Endodermal cell (in vitro differentiated cells): ENCODE data around the gene CDKN1A. TPM values are rescaled to one million over a fixed set of nuclear protein-coding genes. Genes with fewer than 3 reads are reported as not detected.

ENCODE experiments used
- DNase-seq: peaks from one replicate; pipeline ENCODE4 v3.0.0-alpha.2; 2017
- H3K27ac ChIP-seq: 2 replicates; pipeline ENCODE4 v1.5.1; 2013; ENCODE audit warnings: mild to moderate bottlenecking, low read depth, low read length, moderate library complexity
- H3K27me3 ChIP-seq: 2 replicates; pipeline ENCODE4 v1.6.1; 2013; ENCODE audit warnings: mild to moderate bottlenecking, low read length, moderate library complexity; ENCODE audit not compliant: insufficient read depth, control insufficient read depth, poor library complexity, severe bottlenecking
- H3K36me3 ChIP-seq: 2 replicates; pipeline ENCODE4 v1.7.0; 2013; ENCODE audit warnings: mild to moderate bottlenecking, low read length, moderate library complexity; ENCODE audit not compliant: control insufficient read depth, insufficient read depth
- H3K4me1 ChIP-seq: one replicate; pipeline ENCODE4 v1.7.0; 2013; ENCODE audit warnings: low read length; ENCODE audit not compliant: control insufficient read depth, insufficient read depth
- H3K4me3 ChIP-seq: 2 replicates; pipeline ENCODE4 v1.5.1; 2013; ENCODE audit warnings: mild to moderate bottlenecking, low read length, moderate library complexity
- H3K9ac ChIP-seq: 2 replicates; pipeline ENCODE4 v1.6.1; 2013; ENCODE audit warnings: mild to moderate bottlenecking, low read length, moderate library complexity; ENCODE audit not compliant: poor library complexity, severe bottlenecking; ENCODE audit errors: extremely low read depth
- H3K9me3 ChIP-seq: 2 replicates; pipeline ENCODE4 v1.6.1; 2013; ENCODE audit warnings: mild to moderate bottlenecking, low read length, moderate library complexity; ENCODE audit not compliant: control insufficient read depth
- H3K27ac Mint-ChIP-seq: 2 replicates; pipeline ENCODE4 v1.8.0; 2020; ENCODE audit warnings: mixed read lengths
- H3K27me3 Mint-ChIP-seq: 2 replicates; pipeline ENCODE4 v1.8.0; 2021; ENCODE audit warnings: mild to moderate bottlenecking, mixed read lengths; ENCODE audit not compliant: insufficient read depth
- H3K36me3 Mint-ChIP-seq: 2 replicates; pipeline ENCODE4 v1.8.0; 2020; ENCODE audit warnings: low read depth, mixed read lengths
- H3K4me1 Mint-ChIP-seq: 2 replicates; pipeline ENCODE4 v1.8.0; 2020; ENCODE audit warnings: mixed read lengths
- H3K4me3 Mint-ChIP-seq: 2 replicates; pipeline ENCODE4 v1.8.0; 2020; ENCODE audit warnings: mild to moderate bottlenecking, moderate library complexity, mixed read lengths
- H3K9me3 Mint-ChIP-seq: 2 replicates; pipeline ENCODE4 v1.8.0; 2020; ENCODE audit warnings: mild to moderate bottlenecking, mixed read lengths
- WGBS, 2 experiments: methylation state at CpG; one replicate each; pipeline versions ENCODE4 v1.1.5 to v1.1.7; 2013; ENCODE audit warnings: missing lambda C conversion rate in 2 of 2, mixed read lengths in 1 of 2; ENCODE audit not compliant: insufficient coverage in 1 of 2, insufficient read length in 1 of 2; 5-methylcytosine and 5-hydroxymethylcytosine counted together
- total RNA-seq, 2 donors: library from RNA; stranded (reverse); fragmentation: NEBNext Ultra II Directional in 1 of 2; extraction: Animal tissue kit (Norgen Biotek cat#: 25700) in 1 of 2; gene quantifications; 2 replicates in 1 of 2; 3 replicates in 1 of 2; pipeline ENCODE4 v1.2.1, GENCODE V29; 2021
- TF ChIP-seq, protein P1 (sequence below): fragments of 200-600 bp; sonication (generic); conservative IDR thresholded peaks from 2 replicates; pipeline ENCODE4 v1.5.0; 2021; ENCODE audit warnings: antibody characterized with exemption, mild to moderate bottlenecking

CDKN1A gene
- total RNA-seq, 2 donors from 2014 or later: 1.9 to 3.7 TPM

GRCh38 chr6:36668591-36668990 is 9.9 kb upstream of the CDKN1A start:
- peaks cover 5% of the 10 kb centered on the region for H3K4me1 ChIP-seq
- Mint-ChIP-seq H3K9me3 (peaks cover 2% of the 10 kb centered on the region), H3K27ac (no peak overlapping the region), H3K27me3 (peaks cover 1% of the 10 kb centered on the region), H3K4me3 (no peak overlapping the region), H3K36me3 (no peaks in the 10 kb centered on the region), H3K4me1 (peaks cover 12% of the 10 kb centered on the region)
- no peak overlapping the region for H3K27ac ChIP-seq
- no peaks in the 10 kb centered on the region for H3K27me3 ChIP-seq
- no peak for DNase-seq
- H3K9ac ChIP-seq: no peak overlapping the region
- TF ChIP-seq, protein P1, sequence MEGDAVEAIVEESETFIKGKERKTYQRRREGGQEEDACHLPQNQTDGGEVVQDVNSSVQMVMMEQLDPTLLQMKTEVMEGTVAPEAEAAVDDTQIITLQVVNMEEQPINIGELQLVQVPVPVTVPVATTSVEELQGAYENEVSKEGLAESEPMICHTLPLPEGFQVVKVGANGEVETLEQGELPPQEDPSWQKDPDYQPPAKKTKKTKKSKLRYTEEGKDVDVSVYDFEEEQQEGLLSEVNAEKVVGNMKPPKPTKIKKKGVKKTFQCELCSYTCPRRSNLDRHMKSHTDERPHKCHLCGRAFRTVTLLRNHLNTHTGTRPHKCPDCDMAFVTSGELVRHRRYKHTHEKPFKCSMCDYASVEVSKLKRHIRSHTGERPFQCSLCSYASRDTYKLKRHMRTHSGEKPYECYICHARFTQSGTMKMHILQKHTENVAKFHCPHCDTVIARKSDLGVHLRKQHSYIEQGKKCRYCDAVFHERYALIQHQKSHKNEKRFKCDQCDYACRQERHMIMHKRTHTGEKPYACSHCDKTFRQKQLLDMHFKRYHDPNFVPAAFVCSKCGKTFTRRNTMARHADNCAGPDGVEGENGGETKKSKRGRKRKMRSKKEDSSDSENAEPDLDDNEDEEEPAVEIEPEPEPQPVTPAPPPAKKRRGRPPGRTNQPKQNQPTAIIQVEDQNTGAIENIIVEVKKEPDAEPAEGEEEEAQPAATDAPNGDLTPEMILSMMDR: no peak
- H3K36me3 ChIP-seq: no peaks in the 10 kb centered on the region
- no peaks in the 10 kb centered on the region for H3K9me3 ChIP-seq
- no peak overlapping the region for H3K4me3 ChIP-seq
- 91 to 95% methylated on average over 6 to 7 of the region's 7 CpGs for WGBS, 2 experiments

DNA sequence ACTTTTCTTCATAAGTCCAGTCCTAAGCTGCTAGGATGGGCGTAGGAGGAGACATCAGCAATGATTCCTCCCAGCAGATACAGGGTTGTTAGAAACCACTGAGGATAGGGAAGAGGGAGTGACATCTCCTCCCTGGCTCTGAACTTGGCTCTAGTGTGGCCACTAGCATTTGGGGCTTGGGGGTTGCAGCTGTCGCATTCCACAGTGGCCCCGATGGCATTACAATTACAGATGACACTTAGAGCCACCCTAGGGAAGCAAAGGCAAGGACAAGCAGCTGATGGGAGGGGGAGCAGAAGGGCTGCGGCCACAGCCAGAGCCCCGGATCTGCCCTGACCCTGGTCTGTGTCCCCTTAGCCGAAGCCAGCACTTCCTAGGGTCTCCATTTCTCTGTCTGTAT is 9.5 kb upstream of the CDKN1A start:
- 79 to 92% methylated on average over 2 to 6 of the region's 6 CpGs for WGBS, 2 experiments
- Histone ChIP-seq H3K9ac (no peak overlapping the region), H3K4me1 (peaks cover 5% of the 10 kb centered on the region), H3K4me3 (no peak overlapping the region), H3K27me3 (no peaks in the 10 kb centered on the region), H3K36me3 (no peaks in the 10 kb centered on the region), H3K27ac (no peak overlapping the region), H3K9me3 (no peaks in the 10 kb centered on the region)
- Mint-ChIP-seq H3K4me3 (no peak overlapping the region), H3K27me3 (peaks cover 5% of the 10 kb centered on the region), H3K9me3 (peaks cover 2% of the 10 kb centered on the region), H3K27ac (no peak overlapping the region), H3K36me3 (no peaks in the 10 kb centered on the region), H3K4me1 (peaks cover 12% of the 10 kb centered on the region)
- no peak for DNase-seq
- TF ChIP-seq, protein P1: no peak

- Histone ChIP-seq H3K27ac (no peak overlapping the region), H3K36me3 (no peaks in the 10 kb centered on the region), H3K27me3 (no peaks in the 10 kb centered on the region), H3K9ac (no peak overlapping the region), H3K9me3 (no peaks in the 10 kb centered on the region), H3K4me3 (no peak overlapping the region), H3K4me1 (peaks cover 5% of the 10 kb centered on the region)
- WGBS, 2 experiments: 94 to 95% methylated on average over 5 to 7 of the region's 7 CpGs
- Mint-ChIP-seq H3K4me1 (peaks cover 12% of the 10 kb centered on the region), H3K9me3 (peaks cover 2% of the 10 kb centered on the region), H3K27ac (no peak overlapping the region), H3K4me3 (no peak overlapping the region), H3K27me3 (peaks cover 8% of the 10 kb centered on the region), H3K36me3 (no peaks in the 10 kb centered on the region)
- no peak for DNase-seq
- TF ChIP-seq, protein P1: no peak
Observed at GRCh38 chr6:36670271-36670670, 8.2 kb upstream of the CDKN1A start.
